Mesenteric fat pad (tissue), 1 donor: ENCODE data around the gene STAM2. TPM values are rescaled to one million over a fixed set of nuclear protein-coding genes. Genes with fewer than 3 reads are reported as not detected.
"Not testable (repeated sequence)": the region's sequence is repeated elsewhere in the genome, so short reads cannot be mapped to it uniquely, and the experiment has no call there.

Experiments used
- DNase-seq: peaks from one replicate; pipeline ENCODE4 v3.0.0-alpha.2; 2020; ENCODE audit warnings: low spot score
- total RNA-seq: library from RNA; stranded (reverse); fragmentation: NEBNext Ultra II Directional; extraction: Animal tissue kit (Norgen Biotek cat#: 25700); gene quantifications from one replicate; pipeline ENCODE4 v1.2.1, GENCODE V29; 2021
- donor health status: DM: yes; HTN: yes; CAD: no.

STAM2 gene
- total RNA-seq, 1 donor from 2014 or later, result 31.4 TPM

DNA sequence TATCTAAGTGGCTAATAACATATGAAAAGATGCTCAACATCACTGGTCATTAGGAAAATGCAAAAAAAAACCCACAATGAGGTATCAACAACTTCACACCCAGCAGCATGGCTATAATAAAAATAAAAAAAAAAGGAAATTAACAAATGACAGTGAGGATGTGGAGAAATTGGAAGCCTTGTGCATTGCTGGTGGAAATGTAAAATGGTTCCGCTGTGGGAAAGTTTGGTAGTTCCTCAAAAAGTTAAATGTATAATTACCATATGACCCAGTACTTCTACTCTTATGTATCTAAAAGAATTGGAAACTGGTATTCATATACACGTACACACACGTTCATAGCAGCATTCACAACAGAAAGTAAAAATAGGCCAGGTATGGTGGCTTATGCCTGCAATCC, 61.2 kb downstream of the STAM2 start:
- no peak for DNase-seq

DNA sequence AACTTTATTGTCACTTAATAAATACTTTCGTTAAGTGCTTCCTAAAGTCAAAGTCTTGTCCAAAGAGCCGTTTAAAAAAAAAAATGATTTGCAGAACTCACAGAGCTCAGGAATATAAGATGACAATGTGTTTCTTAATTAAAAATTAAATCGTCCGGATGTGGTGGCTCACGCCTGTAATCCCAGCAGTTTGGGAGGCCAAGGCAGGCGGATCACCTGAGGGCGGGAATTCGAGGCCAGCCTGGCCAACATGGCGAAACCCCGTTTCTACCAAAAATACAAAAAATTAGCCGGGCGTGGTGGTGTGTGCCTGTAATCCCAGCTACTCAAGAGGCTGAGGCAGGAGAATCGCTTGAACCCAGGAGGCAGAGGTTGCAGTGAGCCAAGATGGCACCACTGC, 68.4 kb downstream of the STAM2 start:
- DNase-seq, result not testable (repeated sequence)

- no peak for DNase-seq
Measured at GRCh38 chr2:152106464-152106863, 69.1 kb downstream of the STAM2 start.

DNA sequence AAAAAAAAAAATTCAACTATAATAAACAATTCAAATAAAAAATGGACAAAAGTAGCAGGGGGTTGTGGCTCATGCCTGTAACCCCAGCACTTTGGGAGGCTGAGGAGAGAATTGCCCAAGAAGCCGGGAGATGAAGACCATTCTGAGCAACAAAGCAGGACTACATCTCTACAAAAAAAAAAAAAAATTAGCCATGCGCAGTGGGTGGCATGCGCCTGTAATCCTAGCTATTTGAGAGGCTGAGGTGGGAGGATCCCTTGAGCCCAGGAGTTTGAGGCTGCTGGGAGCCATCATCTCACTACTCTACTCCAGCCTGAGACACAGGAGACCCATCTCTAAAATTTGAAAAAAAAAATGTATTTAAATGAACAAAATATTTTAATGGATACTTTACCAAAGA, 72.3 kb downstream of the STAM2 start:
- DNase-seq, result no peak

DNA sequence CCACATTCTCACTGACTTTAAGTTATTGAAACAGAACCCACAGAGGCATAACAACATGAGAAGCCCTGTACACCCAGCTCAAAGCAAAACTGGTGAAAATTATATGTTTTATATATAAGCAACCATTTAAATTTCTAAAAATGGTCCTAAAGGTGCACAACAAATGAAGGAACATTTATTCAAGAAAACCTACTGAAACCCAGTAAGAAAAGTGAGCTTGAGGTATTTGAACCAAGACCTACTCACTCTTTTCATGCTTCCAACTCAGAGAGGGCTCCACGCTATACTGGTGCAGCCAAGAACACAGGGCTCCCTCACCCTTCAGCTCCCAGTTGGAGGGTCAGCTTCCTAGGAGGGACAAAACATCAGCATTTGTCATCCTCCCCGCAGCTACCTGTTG, 74.6 kb downstream of the STAM2 start:
- DNase-seq, result no peak

GRCh38 chr2:152099367-152100050, 76.1 kb downstream of the STAM2 start:
- no peak for DNase-seq

DNA sequence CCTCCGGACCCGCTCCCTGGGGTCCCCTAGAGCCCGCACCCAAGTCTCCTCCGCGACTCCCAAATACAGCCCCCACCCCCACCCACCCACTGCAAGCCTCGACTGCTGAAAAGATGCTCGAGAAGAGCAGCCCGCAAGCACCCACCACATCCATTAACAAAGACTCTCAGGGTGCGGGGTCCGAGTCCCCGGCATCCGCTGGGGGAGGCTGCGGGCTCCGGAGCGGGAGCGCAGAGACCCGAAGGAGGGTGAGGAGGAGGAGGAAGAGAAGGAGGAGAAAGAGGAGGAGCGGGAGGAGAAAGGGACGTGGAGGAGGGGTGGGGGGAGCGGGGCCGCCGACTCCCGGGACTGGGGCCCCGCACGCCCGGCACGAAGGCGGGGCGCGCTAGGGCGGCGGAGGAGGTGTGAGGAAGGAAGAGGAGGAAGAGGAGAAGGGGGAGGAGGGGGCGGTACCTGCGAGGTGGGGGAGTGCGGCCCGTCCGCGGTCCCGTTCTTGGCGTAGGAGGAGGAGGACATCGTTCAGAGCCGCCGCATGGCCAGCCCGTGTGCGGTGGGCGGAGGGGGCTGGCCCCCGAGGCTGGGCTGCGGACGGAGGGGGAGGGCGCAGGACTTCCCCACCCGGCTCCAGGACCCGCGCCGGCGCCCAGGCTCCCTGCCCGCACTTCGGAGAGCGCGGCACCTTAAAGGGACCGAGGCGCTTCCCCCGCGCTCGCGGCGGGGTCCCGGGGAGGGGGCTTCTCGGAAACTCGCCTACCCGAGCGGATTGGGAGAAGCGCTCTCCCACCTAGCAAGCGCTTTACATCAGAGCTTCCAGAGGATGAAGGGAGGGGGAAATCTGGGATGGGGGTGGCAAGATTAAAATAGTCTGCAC, 76.8 kb downstream of the STAM2 start, which contains the start of gene CACNB4:
CACNB4 (minus strand) TSS at position 549 of the 871 bp plus-strand sequence.
- DNase-seq, result no peak

DNA sequence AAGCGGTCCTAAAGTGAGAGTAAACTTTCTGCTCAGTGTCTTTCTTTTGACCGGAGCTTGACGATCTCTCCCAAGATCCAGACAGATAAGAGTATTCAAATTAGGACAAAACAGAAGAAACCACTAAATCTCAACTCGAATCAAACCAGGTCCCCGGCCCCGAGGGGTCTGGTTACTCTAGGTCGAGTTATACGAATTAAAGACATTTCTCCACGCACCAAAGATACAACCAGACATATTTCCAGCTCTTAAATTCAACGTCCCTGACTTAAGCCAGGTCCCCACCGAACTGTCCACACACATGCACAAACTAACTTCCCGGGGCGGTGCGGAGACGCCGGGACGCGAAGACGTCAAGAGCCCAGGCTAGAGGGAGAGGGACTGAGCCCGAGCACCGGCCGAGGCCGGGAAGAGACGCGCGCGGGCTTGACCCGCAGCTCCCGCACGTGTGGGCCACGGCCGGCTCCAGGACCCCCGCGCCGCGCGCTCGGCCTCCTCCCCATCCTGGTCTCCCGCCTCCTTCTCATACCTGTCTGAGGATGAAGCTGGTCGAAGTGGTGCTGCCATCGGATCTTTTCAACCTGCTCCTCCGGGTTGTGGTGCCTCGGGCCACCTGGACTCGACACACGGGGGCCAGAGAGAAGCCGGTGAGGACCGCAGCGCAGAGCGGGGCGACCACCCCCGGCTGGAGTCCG, 77.6 kb downstream of the STAM2 start:
- DNase-seq, result no peak

DNA sequence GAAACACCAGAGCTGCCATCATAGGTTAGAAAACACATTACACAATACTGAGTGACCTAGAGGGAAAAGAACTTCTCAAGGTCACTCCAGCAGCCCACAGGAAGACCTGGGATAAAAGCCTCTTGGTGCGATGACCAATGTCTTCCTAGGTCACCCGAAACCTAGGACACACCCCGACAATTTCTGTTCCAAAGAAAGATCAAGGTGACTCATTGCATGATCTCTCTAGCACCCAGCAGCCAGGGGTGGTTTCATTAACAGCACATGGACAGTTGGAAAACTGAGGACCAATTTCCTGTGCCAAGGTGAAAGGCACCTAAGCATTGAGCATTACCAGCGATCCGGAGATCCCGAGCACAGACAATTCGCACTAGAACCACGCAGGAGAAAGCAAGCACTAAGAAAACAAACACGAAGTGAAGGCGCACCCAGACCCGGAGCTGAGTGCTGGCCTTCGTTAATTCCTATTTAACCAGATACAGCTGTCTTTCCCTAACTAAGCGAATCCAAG, 78.2 kb downstream of the STAM2 start:
- DNase-seq, result no peak

GRCh38 chr2:152095146-152095545, 80.4 kb downstream of the STAM2 start:
- DNase-seq, result no peak

- no peak for DNase-seq
Measured at GRCh38 chr2:152094014-152094413, 81.5 kb downstream of the STAM2 start.

- DNase-seq, result no peak
Measured at GRCh38 chr2:152093464-152093863, 82.1 kb downstream of the STAM2 start.

GRCh38 chr2:152092095-152092494, 83.5 kb downstream of the STAM2 start:
- no peak for DNase-seq

DNA sequence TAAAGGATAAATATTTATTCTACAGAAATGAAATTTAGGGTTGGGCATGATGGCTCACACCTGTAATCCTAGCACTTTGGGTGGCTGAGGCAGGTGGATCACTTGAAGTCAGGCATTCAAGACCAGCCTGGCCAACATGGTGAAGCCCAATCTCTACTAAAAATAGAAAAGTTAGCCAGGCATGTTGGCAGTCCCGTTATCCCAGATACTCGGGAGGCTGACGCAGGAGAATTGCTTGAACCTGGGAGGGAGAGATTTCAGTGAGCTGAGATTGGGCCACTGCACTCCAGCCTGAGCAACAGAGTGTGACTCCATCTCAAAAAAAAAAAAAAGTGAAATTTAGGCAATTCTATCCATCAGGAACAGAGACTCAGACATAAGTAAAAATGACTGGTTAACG, 84.8 kb downstream of the STAM2 start:
- not testable (repeated sequence) for DNase-seq

GRCh38 chr2:152089238-152089637, 86.3 kb downstream of the STAM2 start:
- DNase-seq, result no peak

DNA sequence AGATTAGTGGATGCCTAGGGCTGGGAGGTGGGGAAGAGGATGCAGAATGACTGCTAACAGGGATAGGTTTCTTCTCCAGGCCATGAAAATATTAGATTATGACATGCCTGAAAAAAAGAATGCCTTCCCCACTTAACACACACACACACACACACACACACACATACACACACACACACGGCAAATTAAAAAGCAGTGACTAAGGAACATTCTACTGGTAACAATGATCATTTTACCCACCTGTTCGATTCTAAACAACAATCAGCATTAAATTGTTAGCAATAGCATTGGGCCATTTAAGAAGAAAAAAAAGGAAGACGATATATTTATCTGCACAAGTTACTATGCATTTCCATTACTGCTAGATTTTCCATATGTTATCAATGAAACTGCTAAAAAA, 87.6 kb downstream of the STAM2 start:
- DNase-seq, result no peak

DNA sequence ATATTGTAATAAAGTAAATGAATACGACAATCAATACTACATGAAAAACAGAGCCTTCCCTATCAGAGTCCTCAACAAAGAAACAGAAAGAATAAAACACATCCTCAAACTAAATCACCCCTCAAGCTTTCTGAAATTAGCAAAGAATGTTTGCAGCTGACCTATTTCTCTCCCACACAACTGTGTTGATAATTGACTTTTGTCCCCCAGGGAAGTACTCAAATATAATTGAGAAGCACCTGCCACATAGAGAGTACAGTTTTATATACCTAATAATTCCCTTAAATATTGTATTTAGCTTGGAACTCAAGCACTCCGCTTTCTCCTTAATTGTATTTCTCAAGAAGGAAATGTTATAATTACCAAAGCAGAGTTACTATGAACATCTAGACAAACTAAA, 89.3 kb downstream of the STAM2 start:
- DNase-seq, result no peak

GRCh38 chr2:152084076-152084475, 91.5 kb downstream of the STAM2 start:
- DNase-seq, result no peak

DNA sequence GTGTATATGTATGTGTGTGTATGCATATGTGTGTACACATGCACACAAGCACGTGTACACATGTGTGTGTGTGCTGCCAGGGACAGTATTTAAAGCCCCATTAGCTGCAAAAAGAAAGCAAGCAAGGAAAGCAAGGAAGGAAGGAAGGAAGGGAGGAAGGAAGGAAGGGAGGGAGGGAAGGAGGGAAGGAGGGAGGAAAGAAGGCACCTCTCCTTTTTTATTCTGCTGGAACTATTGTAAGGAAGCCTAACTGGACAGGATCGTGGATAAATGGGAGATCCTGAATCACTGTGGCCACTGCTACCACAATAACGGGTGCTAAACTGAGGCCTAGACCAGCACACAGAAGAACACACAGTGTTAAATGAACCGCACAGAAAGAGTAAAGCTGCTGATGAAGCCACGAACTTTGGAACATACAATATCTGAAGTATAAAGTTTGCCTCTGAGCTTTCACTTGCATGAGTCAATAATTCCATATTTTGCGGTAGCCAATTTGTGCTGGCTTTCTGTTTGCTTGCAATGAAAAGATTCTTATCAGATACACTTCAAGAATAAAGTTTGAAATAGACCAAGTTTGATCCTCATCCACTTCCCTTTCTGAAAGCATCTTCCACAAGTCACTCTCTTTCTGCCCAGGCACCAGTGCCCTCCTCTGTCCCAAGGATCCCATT, 92.2 kb downstream of the STAM2 start:
- no peak for DNase-seq

GRCh38 chr2:152078662-152079061, 96.9 kb downstream of the STAM2 start:
- no peak for DNase-seq

GRCh38 chr2:152078023-152078422, 97.5 kb downstream of the STAM2 start:
- no peak for DNase-seq
